SK-N-MC (cell line): ENCODE measurements around the gene CTRB1.
"Not testable (repeated sequence)": the region's sequence is repeated elsewhere in the genome, so short reads cannot be mapped to it uniquely, and the experiment has no call there.

Source experiments
- DNase-seq: peaks from one replicate; pipeline ENCODE4 v3.0.0-alpha.2; 2011; ENCODE audit warnings: low read depth, low spot score
- H3K27ac ChIP-seq: fragments of 200-600 bp; sonication (generic); 2 replicates; pipeline ENCODE4 v1.5.1; 2016; ENCODE audit warnings: mixed run types
- H3K36me3 ChIP-seq: fragments of 200-600 bp; sonication (generic); 2 replicates; pipeline ENCODE4 v1.6.1; 2017; ENCODE audit warnings: antibody characterized with exemption, low read length, mixed read lengths; ENCODE audit not compliant: insufficient read depth
- H3K4me3 ChIP-seq: fragments of 200-600 bp; sonication (generic); 2 replicates; pipeline ENCODE4 v1.5.1; 2016
- H3K9ac ChIP-seq: fragments of 200-600 bp; sonication (generic); 2 replicates; pipeline ENCODE4 v1.8.0; 2017; ENCODE audit warnings: mixed run types, mixed read lengths; ENCODE audit not compliant: insufficient read length
- H3K9me3 ChIP-seq: fragments of 200-600 bp; sonication (generic); 2 replicates; pipeline ENCODE4 v1.6.1; 2017; ENCODE audit warnings: low read depth, mild to moderate bottlenecking, antibody characterized with exemption, low read length, moderate library complexity, mixed read lengths
- EZH2 ChIP-seq: fragments of 200-600 bp; sonication (generic); IDR thresholded peaks from one replicate; pipeline ENCODE4 v1.6.1; 2017; ENCODE audit warnings: antibody characterized with exemption
- FOXP2 ChIP-seq: optimal IDR thresholded peaks from 2 replicates; pipeline ENCODE3; 2011; ENCODE audit warnings: mild to moderate bottlenecking, moderate library complexity; ENCODE audit not compliant: insufficient read depth; ENCODE audit errors: extremely low read length, control extremely low read depth
- POLR2AphosphoS5 ChIP-seq: IDR thresholded peaks from 2 replicates; pipeline ENCODE4 v1.6.1; 2012; ENCODE audit warnings: mild to moderate bottlenecking, low read depth, low read length, borderline replicate concordance

The CTRB1 gene

GRCh38 chr16:75271441-75272096 is 52.8 kb downstream of the CTRB1 start:
- Histone ChIP-seq H3K9me3 (no peaks in the 10 kb centered on the region), H3K27ac (no peak overlapping the region), H3K4me3 (no peak overlapping the region), H3K9ac (no peak overlapping the region), H3K36me3 (no peaks in the 10 kb centered on the region)
- DNase-seq, result no peak
- no peak for TF ChIP-seq FOXP2
- TF ChIP-seq EZH2, result no peak
- TF ChIP-seq POLR2AphosphoS5, result no peak

DNA sequence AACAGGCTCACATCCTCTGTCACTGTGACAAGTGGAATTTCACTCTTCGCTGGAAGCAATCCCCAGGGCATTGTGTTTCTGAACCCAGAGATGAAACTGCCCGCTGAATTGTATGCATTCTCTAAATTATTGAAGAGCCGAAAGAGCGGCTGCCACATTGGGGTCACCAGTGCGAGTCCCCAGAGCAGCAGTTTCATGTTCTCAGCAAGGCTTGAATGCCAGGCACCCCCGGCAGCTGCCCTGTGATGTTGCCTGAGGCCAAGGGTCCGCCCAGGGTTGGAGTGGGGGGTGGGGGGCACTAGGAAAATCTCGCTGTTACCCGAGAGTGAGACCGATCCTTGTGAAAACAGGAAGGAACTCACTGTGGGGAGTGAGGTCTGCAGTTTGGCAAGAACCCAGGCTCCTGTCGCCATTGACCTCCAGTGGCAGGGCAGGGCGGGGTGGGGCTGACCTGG is 53.3 kb downstream of the CTRB1 start:
- no peak for TF ChIP-seq POLR2AphosphoS5
- TF ChIP-seq FOXP2, result no peak
- no peak for TF ChIP-seq EZH2
- Histone ChIP-seq H3K9ac (no peak overlapping the region), H3K9me3 (no peaks in the 10 kb centered on the region), H3K27ac (no peak overlapping the region), H3K4me3 (no peak overlapping the region), H3K36me3 (no peaks in the 10 kb centered on the region)
- DNase-seq, result no peak

DNA sequence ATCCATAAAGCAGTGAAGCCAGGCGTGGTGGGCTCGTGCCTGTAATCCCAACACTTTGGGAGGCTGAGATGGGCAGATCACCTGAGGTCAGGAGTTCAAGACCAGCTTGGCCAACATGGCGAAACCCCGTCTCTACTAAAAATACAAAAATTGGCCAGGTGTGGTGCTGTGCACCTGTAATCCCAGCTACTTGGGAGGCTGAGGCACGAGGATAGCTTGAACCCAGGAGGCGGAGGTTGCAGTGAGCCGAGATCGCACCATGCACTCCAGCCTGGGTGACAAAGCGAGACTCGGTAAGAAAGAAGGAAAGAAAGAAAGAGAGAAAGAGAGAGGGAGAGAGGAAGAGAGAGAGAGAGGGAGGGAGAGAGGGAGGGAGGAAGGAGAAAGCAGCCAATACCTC is 53.8 kb downstream of the CTRB1 start:
- not testable (repeated sequence) for H3K9me3 ChIP-seq, H3K36me3 ChIP-seq, H3K27ac ChIP-seq, DNase-seq, H3K4me3 ChIP-seq, H3K9ac ChIP-seq

GRCh38 chr16:75273054-75273925 is 54.5 kb downstream of the CTRB1 start:
- Histone ChIP-seq H3K9me3 (no peaks in the 10 kb centered on the region), H3K4me3 (no peak overlapping the region), H3K27ac (no peak overlapping the region), H3K9ac (no peak overlapping the region), H3K36me3 (no peaks in the 10 kb centered on the region)
- no peak for DNase-seq
- TF ChIP-seq EZH2 (no peak), POLR2AphosphoS5 (no peak), FOXP2 (no peak)
